Stomach smooth muscle (tissue), 2 donors: ENCODE measurements around the gene SLC23A2.

ENCODE experiments used
- H3K27ac ChIP-seq: one replicate; pipeline ENCODE4 v1.7.0; 2013; ENCODE audit warnings: mild to moderate bottlenecking, low read length, inconsistent platforms
- H3K27me3 ChIP-seq, 2 donors: one replicate each; pipeline ENCODE4 v1.7.0; 2013; ENCODE audit warnings: low read length in 2 of 2; ENCODE audit not compliant: insufficient read depth in 2 of 2, control insufficient read depth in 1 of 2
- H3K36me3 ChIP-seq, 2 donors: one replicate each; pipeline ENCODE4 v1.7.0; 2013; ENCODE audit warnings: low read length in 2 of 2; ENCODE audit not compliant: control insufficient read depth in 2 of 2, insufficient read depth in 2 of 2
- H3K4me1 ChIP-seq: one replicate; pipeline ENCODE4 v1.7.0; 2013; ENCODE audit warnings: low read length; ENCODE audit not compliant: control insufficient read depth, insufficient read depth
- H3K4me3 ChIP-seq, 2 donors: one replicate each; pipeline ENCODE4 v1.7.0; 2013; ENCODE audit warnings: low read length in 2 of 2
- H3K9ac ChIP-seq, 2 donors: one replicate each; pipeline ENCODE4 v1.7.0; 2013; ENCODE audit warnings: low read length in 2 of 2, mild to moderate bottlenecking in 1 of 2
- H3K9me3 ChIP-seq, 2 donors: one replicate each; pipeline ENCODE4 v1.7.0; 2013; ENCODE audit warnings: low read length in 2 of 2; ENCODE audit not compliant: control insufficient read depth in 2 of 2
- donor health status: healthy.
- donor health status: Pancreatic carcinoma.

Gene SLC23A2

DNA sequence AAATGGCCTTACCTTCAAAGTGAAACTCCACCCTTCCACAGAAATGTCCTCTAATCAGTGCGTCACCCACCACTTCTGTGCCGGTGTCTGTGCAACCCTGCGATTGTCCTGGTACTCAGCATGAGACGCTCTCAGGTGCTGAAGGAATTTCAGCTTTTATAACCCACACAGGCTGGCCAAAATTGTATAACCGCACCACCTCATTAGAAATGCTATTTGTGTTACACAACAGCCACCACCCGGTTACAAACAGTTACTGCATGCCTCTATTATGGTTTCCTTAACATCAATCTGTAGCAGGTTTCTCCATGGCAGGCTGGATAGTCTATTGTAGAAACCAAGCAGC is 51.5 kb downstream of the SLC23A2 start:
- H3K9me3 ChIP-seq = no peaks in the 10 kb centered on the region
- no peaks in the 10 kb centered on the region for H3K27me3 ChIP-seq
- no peak overlapping the region for H3K27ac ChIP-seq
- peaks cover 15% of the 10 kb centered on the region for H3K4me1 ChIP-seq
- H3K4me3 ChIP-seq = peak overlapping the region in 1 of 2 donors; percentile 17
- H3K36me3 ChIP-seq = no peaks in the 10 kb centered on the region
- H3K9ac ChIP-seq = peak overlapping the region in 1 of 2 donors; percentile 52

DNA sequence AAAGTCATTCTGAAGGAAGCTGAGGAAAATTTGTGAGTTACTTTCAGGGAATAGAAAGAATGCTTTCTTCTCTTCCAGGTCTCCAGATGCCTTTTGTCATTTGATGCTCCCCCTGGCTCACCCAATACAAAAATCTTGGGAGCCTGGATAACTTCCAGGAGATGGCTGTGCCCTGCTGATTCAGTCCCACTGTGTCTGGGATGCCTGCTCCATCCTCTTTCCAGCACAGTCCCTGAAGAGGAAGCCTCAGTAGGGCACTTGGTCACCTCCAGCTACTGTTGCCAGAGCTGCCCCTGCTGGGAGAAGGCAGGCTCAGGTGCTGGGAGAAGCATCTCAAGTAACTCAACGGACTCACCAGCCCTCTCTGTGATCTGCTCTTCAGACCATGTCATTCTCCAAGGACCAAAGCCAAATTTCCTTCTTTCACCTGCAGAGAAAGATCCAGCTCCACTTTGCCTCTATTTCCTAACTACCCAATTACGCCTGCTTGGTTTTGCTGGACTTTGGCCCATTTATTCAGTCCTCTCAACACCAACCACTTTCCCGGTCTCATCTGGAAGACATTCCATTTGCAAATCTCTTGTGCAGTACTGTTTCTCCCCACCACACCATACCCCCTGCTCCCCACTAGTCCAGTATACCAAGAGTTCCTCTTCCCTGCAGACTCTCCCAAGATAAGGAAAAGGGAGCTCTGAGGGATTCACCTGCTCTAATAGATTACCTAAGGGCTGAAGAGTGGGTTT is 53.3 kb downstream of the SLC23A2 start:
- Histone ChIP-seq H3K4me1 (peaks cover 15% of the 10 kb centered on the region), H3K9ac (no peak overlapping the region), H3K27me3 (no peaks in the 10 kb centered on the region), H3K27ac (no peak overlapping the region), H3K4me3 (no peak overlapping the region), H3K36me3 (no peaks in the 10 kb centered on the region), H3K9me3 (no peaks in the 10 kb centered on the region)

DNA sequence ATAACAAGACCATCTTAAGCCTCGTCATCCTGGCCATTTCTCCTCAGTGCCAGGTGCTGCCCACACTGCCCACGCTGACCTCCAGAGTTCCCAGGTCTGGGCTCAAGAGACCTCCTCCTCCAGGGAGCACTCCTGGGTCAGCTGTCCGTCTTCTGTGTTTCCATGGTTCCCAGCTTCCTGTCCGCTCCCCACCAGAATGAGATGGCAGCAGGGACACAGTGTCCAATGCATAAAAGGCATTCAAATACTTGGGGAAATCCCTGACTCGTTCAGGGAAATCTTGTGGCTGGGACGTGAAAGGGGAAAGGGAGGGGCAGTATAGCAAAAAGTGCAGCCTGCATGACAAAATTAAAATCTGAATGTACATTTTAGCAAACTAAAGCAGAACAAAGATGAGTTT is 54.3 kb downstream of the SLC23A2 start:
- H3K9ac ChIP-seq = no peak overlapping the region
- H3K9me3 ChIP-seq = no peaks in the 10 kb centered on the region
- no peak overlapping the region for H3K4me3 ChIP-seq
- H3K27ac ChIP-seq = no peak overlapping the region
- peaks cover 19% of the 10 kb centered on the region for H3K4me1 ChIP-seq
- H3K27me3 ChIP-seq = no peaks in the 10 kb centered on the region
- H3K36me3 ChIP-seq = no peaks in the 10 kb centered on the region

DNA sequence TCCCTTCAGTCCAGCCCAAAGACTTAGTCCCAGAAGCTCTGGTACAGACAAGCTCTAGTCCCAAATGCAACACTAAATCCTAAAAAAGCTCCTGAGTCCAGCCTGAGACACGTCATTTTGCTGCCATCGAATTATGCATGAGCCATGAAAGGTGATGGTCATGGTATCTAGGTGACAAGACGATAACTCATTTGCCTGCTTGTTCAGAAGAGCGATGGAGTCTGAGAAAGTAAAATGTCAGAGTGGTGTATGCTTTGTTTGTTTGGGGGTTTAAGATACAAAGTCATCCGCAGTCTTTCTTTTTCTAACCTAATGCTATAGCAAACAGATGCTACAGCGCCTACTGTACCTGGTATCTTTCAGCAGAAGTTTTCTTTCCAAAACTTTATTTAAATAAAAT is 54.7 kb downstream of the SLC23A2 start:
- no peaks in the 10 kb centered on the region for H3K36me3 ChIP-seq
- H3K4me3 ChIP-seq = no peak overlapping the region
- no peak overlapping the region for H3K27ac ChIP-seq
- no peaks in the 10 kb centered on the region for H3K9me3 ChIP-seq
- no peaks in the 10 kb centered on the region for H3K27me3 ChIP-seq
- peaks cover 23% of the 10 kb centered on the region for H3K4me1 ChIP-seq
- no peak overlapping the region for H3K9ac ChIP-seq

DNA sequence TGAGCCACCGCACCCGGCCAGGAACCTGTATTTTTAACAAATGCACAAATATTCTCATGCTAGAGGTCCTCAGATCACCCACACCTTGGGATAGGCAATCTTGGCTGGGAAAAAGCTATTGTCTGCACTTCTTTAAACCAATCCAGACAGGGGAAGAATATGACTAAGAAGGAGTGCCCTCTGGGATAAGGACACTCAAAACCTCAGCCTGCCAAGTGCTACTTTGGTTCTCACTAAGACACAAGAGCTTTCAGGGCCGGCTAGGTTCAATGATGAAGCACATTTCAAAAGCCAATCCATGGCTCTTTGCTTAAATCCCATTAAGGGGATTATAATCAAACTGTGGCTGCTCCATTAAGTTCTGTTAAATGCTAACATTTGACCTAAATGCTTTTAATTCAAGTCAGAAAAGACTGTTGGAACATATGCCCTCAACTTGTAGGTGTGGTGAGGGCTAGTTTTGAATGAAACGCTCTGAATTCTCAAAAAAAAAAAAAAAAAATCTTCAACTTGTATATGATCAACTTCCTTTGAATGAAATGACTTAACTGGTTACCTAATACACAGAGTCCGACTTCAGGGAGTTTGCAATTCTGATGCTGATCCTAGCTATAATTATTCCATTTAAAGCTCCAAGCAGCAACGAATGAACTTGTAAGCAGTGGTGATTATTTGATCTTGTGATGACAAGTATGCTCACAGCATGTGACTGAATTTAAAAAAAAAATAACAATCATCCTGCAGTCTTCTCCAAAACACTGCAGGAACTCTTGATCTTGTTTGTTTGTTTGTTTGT is 56.6 kb downstream of the SLC23A2 start:
- Histone ChIP-seq H3K9me3 (no peaks in the 10 kb centered on the region), H3K4me3 (no peak overlapping the region), H3K27me3 (no peaks in the 10 kb centered on the region), H3K27ac (no peak overlapping the region), H3K9ac (no peak overlapping the region), H3K4me1 (peaks cover 11% of the 10 kb centered on the region), H3K36me3 (no peaks in the 10 kb centered on the region)

DNA sequence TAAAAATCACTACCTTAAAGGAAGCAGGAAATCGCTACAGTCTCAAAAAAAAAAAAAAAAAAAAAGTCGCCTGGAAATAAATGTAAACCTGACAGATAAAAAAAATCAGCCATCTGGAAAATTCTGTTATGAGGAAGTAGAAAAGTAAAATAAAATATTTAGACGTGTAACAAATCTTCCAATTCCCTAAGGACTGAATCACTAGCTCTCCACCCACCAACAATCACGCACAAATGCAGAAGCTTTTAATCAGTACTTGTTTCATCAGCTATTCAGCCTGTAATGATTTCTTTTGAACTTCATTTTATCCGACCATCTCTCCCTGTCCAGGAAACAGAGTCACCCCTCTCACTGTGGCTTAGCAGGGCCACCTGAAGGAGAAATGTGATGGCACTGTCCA is 59.0 kb downstream of the SLC23A2 start:
- Histone ChIP-seq H3K4me1 (peaks cover 13% of the 10 kb centered on the region), H3K36me3 (no peaks in the 10 kb centered on the region), H3K9ac (no peak overlapping the region), H3K4me3 (no peak overlapping the region), H3K27me3 (no peaks in the 10 kb centered on the region), H3K27ac (peak overlapping the region; percentile 31), H3K9me3 (no peaks in the 10 kb centered on the region)

DNA sequence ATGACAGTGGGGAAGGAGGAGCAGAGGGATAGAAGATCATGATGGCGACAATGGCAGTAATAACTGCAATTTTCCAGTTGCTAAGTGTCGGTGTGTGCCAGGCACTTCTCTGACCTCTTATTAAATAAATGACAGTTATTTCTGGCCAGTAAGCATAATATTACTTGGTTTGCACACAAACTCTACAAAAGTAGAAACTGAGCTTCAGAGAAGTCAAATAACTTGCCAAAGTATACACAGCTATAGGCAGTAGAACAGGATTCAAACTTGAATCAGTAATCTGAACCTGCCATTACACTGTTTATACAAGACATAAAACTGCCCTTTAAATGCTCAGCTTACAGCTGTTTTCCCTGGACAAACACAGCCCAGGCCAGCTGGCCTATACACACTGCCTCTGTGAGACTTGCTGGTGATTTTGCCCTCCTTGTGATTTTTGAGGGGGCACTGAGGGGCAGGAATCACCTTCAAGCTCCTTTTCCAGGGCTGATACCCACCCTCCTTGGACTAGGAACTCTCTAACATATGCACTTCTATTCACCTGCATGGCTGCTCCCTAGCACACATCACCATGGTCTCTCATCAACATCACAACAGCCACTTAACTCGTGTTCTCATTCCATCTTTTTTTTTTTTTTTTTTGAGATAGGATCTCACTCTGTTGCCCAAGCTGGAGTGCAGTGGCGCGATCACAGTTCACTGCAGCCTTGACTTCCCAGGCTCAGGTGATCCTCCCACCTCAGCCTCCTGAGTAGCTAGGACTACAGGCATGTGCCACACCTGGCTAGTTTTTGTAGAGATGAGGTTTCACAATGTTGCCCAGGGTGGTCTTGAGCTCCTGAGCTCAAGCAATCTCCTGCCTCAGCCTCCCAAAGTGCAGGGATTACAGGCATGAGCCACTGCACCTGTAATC is 63.6 kb downstream of the SLC23A2 start:
- Histone ChIP-seq H3K36me3 (no peaks in the 10 kb centered on the region), H3K4me3 (no peak overlapping the region), H3K9me3 (no peaks in the 10 kb centered on the region), H3K9ac (no peak overlapping the region), H3K27me3 (no peaks in the 10 kb centered on the region), H3K4me1 (peaks cover 18% of the 10 kb centered on the region), H3K27ac (no peak overlapping the region)

DNA sequence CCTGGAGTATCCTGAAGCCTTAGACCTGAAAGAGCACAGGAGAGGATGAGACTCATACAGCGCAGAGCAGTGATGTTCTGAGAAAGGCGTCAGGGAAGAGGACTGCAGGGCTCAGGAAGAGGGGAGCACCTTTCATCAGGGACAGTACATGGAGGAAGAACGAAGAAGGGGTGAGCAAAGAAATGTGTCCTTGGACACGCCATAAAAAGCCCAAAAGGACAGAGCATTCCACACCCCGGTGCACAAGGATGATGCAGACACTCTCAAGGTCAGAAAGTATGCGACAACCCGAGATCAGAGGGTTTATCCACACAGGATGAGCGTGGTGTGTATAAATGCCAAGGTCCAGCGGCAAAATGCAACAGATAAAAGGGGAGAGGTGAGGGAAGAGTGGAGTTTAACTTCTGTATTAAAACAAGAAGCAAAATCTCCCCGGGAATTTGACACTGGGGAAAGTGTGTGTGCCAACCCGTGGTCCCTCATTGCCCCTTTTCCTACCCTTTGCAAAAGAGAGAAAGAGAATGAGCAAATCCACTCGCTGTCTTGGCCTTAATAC is 64.4 kb downstream of the SLC23A2 start:
- peaks cover 0 to 5% of the 10 kb centered on the region in 2 donors for H3K36me3 ChIP-seq
- H3K4me3 ChIP-seq = no peak overlapping the region
- no peaks in the 10 kb centered on the region for H3K9me3 ChIP-seq
- no peak overlapping the region for H3K9ac ChIP-seq
- H3K27me3 ChIP-seq = no peaks in the 10 kb centered on the region
- H3K4me1 ChIP-seq = peaks cover 13% of the 10 kb centered on the region
- no peak overlapping the region for H3K27ac ChIP-seq

DNA sequence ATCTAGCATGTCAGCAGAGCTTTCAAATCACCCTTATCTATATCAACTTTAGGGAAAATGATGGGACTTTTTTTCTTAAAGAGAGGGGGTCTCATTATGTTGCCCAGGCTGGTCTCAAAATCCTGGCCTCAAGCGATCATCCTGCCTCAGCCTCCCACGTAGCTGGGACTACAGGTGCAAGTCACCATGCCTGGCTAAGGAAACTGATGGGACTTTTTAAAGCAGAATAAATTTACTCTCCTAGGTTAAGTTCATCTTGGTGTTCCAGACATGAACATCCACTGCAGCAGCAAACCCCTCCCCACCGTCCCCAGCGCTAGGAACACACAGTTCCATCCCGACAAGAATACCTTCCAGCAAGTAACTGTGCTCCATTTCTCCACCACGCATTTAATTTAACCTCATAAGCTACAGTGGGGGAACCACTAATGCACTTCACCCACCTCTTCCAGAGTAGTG is 64.9 kb downstream of the SLC23A2 start:
- Histone ChIP-seq H3K4me3 (no peak overlapping the region), H3K27me3 (no peaks in the 10 kb centered on the region), H3K4me1 (peaks cover 10% of the 10 kb centered on the region), H3K27ac (no peak overlapping the region), H3K36me3 (peaks cover 1 to 5% of the 10 kb centered on the region in 2 donors), H3K9me3 (no peaks in the 10 kb centered on the region), H3K9ac (no peak overlapping the region)

DNA sequence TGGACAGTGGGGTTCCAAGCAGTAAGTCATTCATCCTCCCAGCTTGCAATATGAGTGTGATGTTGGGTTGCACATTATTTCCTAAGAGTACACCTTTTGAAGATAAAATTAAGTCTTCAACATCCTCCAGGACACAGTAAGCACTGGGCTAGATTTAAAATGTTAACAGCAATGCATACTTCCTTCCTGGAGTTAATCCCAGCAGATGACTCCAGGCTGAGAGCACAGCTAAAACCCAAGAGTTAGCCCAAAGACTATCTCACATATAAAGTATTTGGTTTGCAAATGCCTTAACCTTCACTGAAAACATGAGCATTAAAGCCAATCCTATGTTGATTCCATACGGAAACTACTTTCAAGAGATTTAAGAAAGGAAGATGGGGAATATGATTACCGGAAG is 69.2 kb downstream of the SLC23A2 start:
- H3K36me3 ChIP-seq = peaks cover 3 to 5% of the 10 kb centered on the region in 2 donors
- H3K4me1 ChIP-seq = peaks cover 8% of the 10 kb centered on the region
- H3K4me3 ChIP-seq = no peak overlapping the region
- no peak overlapping the region for H3K9ac ChIP-seq
- no peak overlapping the region for H3K27ac ChIP-seq
- H3K9me3 ChIP-seq = no peaks in the 10 kb centered on the region
- H3K27me3 ChIP-seq = no peaks in the 10 kb centered on the region
